Measurements from ENCODE around the gene CNOT2.

DNA sequence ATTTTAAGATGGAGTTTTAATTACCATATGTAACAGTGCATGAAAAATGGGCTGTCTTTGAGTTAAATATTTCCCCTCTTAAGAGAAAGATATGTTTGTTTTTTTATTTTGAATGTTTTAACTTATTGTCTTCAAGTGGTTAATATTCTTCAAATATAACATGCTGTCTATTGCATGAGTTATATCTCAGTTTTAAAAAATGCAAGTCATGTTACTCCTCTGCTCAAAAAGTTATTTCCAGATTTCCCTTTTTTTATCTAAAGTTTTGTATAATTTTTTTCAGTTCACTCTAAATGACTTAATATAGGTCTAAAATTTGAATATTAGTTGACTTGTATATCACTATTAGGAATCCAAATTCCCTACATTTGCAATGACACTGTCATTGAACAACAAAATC lies 117.0 kb downstream of the CNOT2 start:
- TF ChIP-seq POLR2A (IDR thresholded peaks at IDR 0.05) = no peak
- TF ChIP-seq, protein P1, sequence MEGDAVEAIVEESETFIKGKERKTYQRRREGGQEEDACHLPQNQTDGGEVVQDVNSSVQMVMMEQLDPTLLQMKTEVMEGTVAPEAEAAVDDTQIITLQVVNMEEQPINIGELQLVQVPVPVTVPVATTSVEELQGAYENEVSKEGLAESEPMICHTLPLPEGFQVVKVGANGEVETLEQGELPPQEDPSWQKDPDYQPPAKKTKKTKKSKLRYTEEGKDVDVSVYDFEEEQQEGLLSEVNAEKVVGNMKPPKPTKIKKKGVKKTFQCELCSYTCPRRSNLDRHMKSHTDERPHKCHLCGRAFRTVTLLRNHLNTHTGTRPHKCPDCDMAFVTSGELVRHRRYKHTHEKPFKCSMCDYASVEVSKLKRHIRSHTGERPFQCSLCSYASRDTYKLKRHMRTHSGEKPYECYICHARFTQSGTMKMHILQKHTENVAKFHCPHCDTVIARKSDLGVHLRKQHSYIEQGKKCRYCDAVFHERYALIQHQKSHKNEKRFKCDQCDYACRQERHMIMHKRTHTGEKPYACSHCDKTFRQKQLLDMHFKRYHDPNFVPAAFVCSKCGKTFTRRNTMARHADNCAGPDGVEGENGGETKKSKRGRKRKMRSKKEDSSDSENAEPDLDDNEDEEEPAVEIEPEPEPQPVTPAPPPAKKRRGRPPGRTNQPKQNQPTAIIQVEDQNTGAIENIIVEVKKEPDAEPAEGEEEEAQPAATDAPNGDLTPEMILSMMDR (IDR thresholded peaks at IDR 0.05) = no peak

Measured in sigmoid colon (tissue), 3 donors.